ENCODE results near the gene RFWD3. TPM values are rescaled to one million over a fixed set of nuclear protein-coding genes. Genes with fewer than 3 reads are reported as not detected.

Gene RFWD3
- total and polyA plus RNA-seq, 2 of the 13 experiments (the other 11 are each of a cell fraction or from before 2014, with no cell fraction given), result 23.4 to 62.6 TPM

DNA sequence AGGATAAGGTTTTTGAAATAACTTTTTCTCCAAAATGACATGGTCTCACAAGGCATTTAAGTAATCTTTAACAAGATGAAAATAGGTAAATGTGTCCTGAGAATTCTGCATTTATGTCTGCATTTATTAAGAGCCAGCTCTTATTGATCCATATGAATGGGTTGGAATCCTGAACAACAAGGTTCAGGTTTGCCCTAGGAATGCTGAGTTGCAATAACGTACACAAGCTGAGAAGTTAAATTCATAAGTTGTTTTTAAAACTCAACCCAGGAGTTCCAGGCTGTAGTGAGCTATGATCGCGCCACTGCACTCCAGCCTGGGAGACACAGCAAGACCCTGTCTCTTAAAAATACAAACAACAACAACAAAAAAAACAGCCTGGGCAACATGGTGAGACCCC lies 87.8 kb downstream of the RFWD3 start:
- ATAC-seq, result no peak
- Histone ChIP-seq H3K27ac (ENCODE audit: extremely low read length, insufficient read depth, low read length) (no peak overlapping the region), H3K4me3 (replicated peaks in 1 of 3; ENCODE audit: insufficient read depth in 1 of 3, low read depth in 2 of 3, low read length in 3 of 3) (no peak overlapping the region), H3K4me1 (ENCODE audit: insufficient read depth, low read length) (peaks cover 35% of the 10 kb centered on the region), H3K36me3 (replicated peaks in 1 of 2; ENCODE audit: control insufficient read depth in 1 of 2, insufficient read depth in 2 of 2, low read length in 2 of 2) (no peaks in the 10 kb centered on the region; a peak in 1 of 5 replicates), H3K27me3 (ENCODE audit: control insufficient read depth in 1 of 2, insufficient read depth in 2 of 2, low read length in 2 of 2) (no peaks in the 10 kb centered on the region), H4K20me1 (ENCODE audit: insufficient read depth, low read length) (no peaks in the 10 kb centered on the region; the same call in 1 of the 2 replicates), H3K9me3 (ENCODE audit: low read length) (no peaks in the 10 kb centered on the region), H2AFZ (ENCODE audit: low read length) (no peak overlapping the region), H3K79me2 (ENCODE audit: insufficient read depth, low read length) (peaks cover 88% of the 10 kb centered on the region), H3K9ac (ENCODE audit: insufficient read depth, low read depth, low read length) (no peak overlapping the region), H3K4me2 (ENCODE audit: low read depth, low read length) (no peak overlapping the region)
- intact Hi-C loops (cut with micrococcal nuclease; ENCODE audit: unreplicated experiment), result no loop called here
- no peak for FAIRE-seq
- no TSS peak for BruUV-seq (replicated peaks)
- ChIA-PET POLR2A (no interaction called here), CTCF (ENCODE audit: low intra/inter-chr PET ratio, low total read pairs) (no interaction called here)
- WGBS (ENCODE audit: low lambda C conversion rate), result 96% methylated on average over 3 of the region's 3 CpGs
- DNase-seq (ENCODE audit: low spot score), result no peak
- in situ Hi-C loops (cut with HindIII; ENCODE audit: extremely low pct_ligation_motif_present, low pct_unique_long_range_greater_than_20kb), result no loop called here
- no peak for TF ChIP-seq GABPB1 (CRISPR knock-in tag; IDR thresholded peaks at IDR 0.05)
- 0 out of 2 replicates have a peak, but pooled peaks have one; percentile 49 for TF ChIP-seq MAFF (IDR thresholded peaks at IDR 0.05; ENCODE audit: low read depth, low read length)
- TF ChIP-seq, protein P1, sequence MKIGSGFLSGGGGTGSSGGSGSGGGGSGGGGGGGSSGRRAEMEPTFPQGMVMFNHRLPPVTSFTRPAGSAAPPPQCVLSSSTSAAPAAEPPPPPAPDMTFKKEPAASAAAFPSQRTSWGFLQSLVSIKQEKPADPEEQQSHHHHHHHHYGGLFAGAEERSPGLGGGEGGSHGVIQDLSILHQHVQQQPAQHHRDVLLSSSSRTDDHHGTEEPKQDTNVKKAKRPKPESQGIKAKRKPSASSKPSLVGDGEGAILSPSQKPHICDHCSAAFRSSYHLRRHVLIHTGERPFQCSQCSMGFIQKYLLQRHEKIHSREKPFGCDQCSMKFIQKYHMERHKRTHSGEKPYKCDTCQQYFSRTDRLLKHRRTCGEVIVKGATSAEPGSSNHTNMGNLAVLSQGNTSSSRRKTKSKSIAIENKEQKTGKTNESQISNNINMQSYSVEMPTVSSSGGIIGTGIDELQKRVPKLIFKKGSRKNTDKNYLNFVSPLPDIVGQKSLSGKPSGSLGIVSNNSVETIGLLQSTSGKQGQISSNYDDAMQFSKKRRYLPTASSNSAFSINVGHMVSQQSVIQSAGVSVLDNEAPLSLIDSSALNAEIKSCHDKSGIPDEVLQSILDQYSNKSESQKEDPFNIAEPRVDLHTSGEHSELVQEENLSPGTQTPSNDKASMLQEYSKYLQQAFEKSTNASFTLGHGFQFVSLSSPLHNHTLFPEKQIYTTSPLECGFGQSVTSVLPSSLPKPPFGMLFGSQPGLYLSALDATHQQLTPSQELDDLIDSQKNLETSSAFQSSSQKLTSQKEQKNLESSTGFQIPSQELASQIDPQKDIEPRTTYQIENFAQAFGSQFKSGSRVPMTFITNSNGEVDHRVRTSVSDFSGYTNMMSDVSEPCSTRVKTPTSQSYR (CRISPR knock-in tag; IDR thresholded peaks at IDR 0.05; ENCODE audit: borderline replicate concordance), result no peak
- peak; percentile 70 to 73 for TF ChIP-seq MAFK (conservative IDR thresholded peaks at IDR 0.05 in 1 of 2, IDR thresholded peaks at IDR 0.05 in 1 of 2; ENCODE audit: low read length in 2 of 2)

DNA sequence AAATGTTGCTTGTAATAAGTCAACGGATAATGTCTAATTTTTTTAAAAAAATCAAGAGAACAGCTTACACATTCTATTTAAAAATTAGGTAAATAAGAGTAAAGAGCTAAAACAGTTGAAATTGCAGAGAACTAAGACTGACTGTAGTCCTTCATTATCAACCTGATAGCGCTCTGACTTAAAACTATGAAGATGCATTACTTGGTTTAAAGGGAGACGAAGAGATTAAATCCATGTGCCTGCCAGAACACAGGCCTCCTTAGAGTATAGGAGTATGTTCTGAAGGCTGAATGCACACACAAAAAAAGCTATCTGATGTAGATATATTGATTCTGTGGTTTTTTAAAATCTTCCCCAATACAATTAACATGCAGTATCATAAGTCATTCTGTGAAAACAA lies 88.2 kb downstream of the RFWD3 start:
- ATAC-seq, result no peak
- TF ChIP-seq, protein P2, sequence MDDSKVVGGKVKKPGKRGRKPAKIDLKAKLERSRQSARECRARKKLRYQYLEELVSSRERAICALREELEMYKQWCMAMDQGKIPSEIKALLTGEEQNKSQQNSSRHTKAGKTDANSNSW (CRISPR knock-in tag; IDR thresholded peaks at IDR 0.05; ENCODE audit: borderline replicate concordance), result no peak
- TF ChIP-seq ELF4 (CRISPR knock-in tag; IDR thresholded peaks at IDR 0.05; ENCODE audit: borderline replicate concordance), result no peak
- TF ChIP-seq, protein P3, sequence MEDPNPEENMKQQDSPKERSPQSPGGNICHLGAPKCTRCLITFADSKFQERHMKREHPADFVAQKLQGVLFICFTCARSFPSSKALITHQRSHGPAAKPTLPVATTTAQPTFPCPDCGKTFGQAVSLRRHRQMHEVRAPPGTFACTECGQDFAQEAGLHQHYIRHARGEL (CRISPR knock-in tag; IDR thresholded peaks at IDR 0.05), result no peak
- TF ChIP-seq TBX3 (IDR thresholded peaks at IDR 0.05; ENCODE audit: borderline replicate concordance), result no peak
- no peak for TF ChIP-seq EED (CRISPR knock-in tag; IDR thresholded peaks at IDR 0.05)
- TF ChIP-seq HDAC1 (CRISPR knock-in tag; IDR thresholded peaks at IDR 0.05), result no peak
- TF ChIP-seq SIN3A (IDR thresholded peaks at IDR 0.05; ENCODE audit: borderline replicate concordance, low read depth, low read length), result no peak
- no peak for TF ChIP-seq MIER2 (CRISPR knock-in tag; IDR thresholded peaks at IDR 0.05)
- no peak for TF ChIP-seq KDM3A (CRISPR knock-in tag; IDR thresholded peaks at IDR 0.05; ENCODE audit: low read depth)
- TF ChIP-seq JARID2 (CRISPR knock-in tag; IDR thresholded peaks at IDR 0.05; ENCODE audit: insufficient replicate concordance), result no peak
- TF ChIP-seq ZBTB21 (CRISPR knock-in tag; IDR thresholded peaks at IDR 0.05), result no peak
- TF ChIP-seq, protein P4, sequence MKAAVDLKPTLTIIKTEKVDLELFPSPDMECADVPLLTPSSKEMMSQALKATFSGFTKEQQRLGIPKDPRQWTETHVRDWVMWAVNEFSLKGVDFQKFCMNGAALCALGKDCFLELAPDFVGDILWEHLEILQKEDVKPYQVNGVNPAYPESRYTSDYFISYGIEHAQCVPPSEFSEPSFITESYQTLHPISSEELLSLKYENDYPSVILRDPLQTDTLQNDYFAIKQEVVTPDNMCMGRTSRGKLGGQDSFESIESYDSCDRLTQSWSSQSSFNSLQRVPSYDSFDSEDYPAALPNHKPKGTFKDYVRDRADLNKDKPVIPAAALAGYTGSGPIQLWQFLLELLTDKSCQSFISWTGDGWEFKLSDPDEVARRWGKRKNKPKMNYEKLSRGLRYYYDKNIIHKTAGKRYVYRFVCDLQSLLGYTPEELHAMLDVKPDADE (CRISPR knock-in tag; IDR thresholded peaks at IDR 0.05), result no peak

More for the DNA sequence above, 88.2 kb downstream of the RFWD3 start:
- FAIRE-seq (no peak), DNase-seq (ENCODE audit: low spot score) (no peak)
- 97% methylated on average over 3 of the region's 3 CpGs for WGBS (ENCODE audit: low lambda C conversion rate)
- intact Hi-C loops (cut with micrococcal nuclease; ENCODE audit: unreplicated experiment) (no loop called here), in situ Hi-C loops (cut with HindIII; ENCODE audit: extremely low pct_ligation_motif_present, low pct_unique_long_range_greater_than_20kb) (no loop called here)
- H3K9ac ChIP-seq (ENCODE audit: insufficient read depth, low read depth, low read length), result no peak overlapping the region
- no peak overlapping the region for H2AFZ ChIP-seq (ENCODE audit: low read length)
- H3K27ac ChIP-seq (ENCODE audit: extremely low read length, insufficient read depth, low read length), result no peak overlapping the region
- H3K4me1 ChIP-seq (ENCODE audit: insufficient read depth, low read length), result peaks cover 39% of the 10 kb centered on the region
- BruUV-seq (replicated peaks), result TSS peak; percentile 44
- H3K4me2 ChIP-seq (ENCODE audit: low read depth, low read length), result no peak overlapping the region
- ChIA-PET CTCF (ENCODE audit: low intra/inter-chr PET ratio, low total read pairs) (no interaction called here), POLR2A (no interaction called here)
- H3K4me3 ChIP-seq (replicated peaks in 1 of 3; ENCODE audit: insufficient read depth in 1 of 3, low read depth in 2 of 3, low read length in 3 of 3), result no peak overlapping the region
- H4K20me1 ChIP-seq (ENCODE audit: insufficient read depth, low read length), result no peaks in the 10 kb centered on the region; the same call in 1 of the 2 replicates
- no peaks in the 10 kb centered on the region for H3K9me3 ChIP-seq (ENCODE audit: low read length)
- peaks cover 88% of the 10 kb centered on the region for H3K79me2 ChIP-seq (ENCODE audit: insufficient read depth, low read length)
- no peaks in the 10 kb centered on the region; a peak in 1 of 5 replicates for H3K36me3 ChIP-seq (replicated peaks in 1 of 2; ENCODE audit: control insufficient read depth in 1 of 2, insufficient read depth in 2 of 2, low read length in 2 of 2)
- H3K27me3 ChIP-seq (ENCODE audit: control insufficient read depth in 1 of 2, insufficient read depth in 2 of 2, low read length in 2 of 2), result no peaks in the 10 kb centered on the region

Data from HepG2 (cell line).